A549 (cell line): Measurements from ENCODE around the gene DCUN1D4. TPM values are rescaled to one million over a fixed set of nuclear protein-coding genes. Genes with fewer than 3 reads are reported as not detected.

Experiments used
- ATAC-seq, 2 experiments: fragments of 200-7000 bp in 1 of 2; fragments of >200 bp in 1 of 2; cut with Nextera tagmentation in 1 of 2; cut with Tn5 transposase in 1 of 2; 3 replicates each; pipeline versions ENCODE4 v1.8.0 to v1.9.1; 2018 to 2020; ENCODE audit warnings: mild to moderate bottlenecking in 1 of 2, moderate library complexity in 1 of 2
- CTCF ChIA-PET: fragments of 300-600 bp; sonication (Branson Sonifier 250); formaldehyde crosslinking; extraction: SDS; loops from one replicate; lab custom pipeline; 2021; ENCODE audit warnings: antibody characterized with exemption, inconsistent platforms; lab: Yijun Ruan, JAX
- POLR2A ChIA-PET: fragments of 350-600 bp; formaldehyde crosslinking; extraction: SDS; loops from one replicate; lab custom pipeline; 2021; ENCODE audit warnings: antibody characterized with exemption, inconsistent platforms; lab: Yijun Ruan, JAX
- DNase-seq, 2 experiments: peaks; one replicate each; pipeline versions ENCODE4 v3.0.0 to v3.0.0-alpha.2; 2011 to 2016; ENCODE audit warnings: low read depth in 1 of 2, low spot score in 1 of 2
- FAIRE-seq: peaks from 2 replicates; lab custom pipeline; 2011; peaks lifted over from hg19 to GRCh38; lab: Jason Lieb, UNC
- H3K27ac ChIP-seq, 2 experiments: fragments of >200 bp; sonication (Bioruptor Twin); formaldehyde crosslinking; 3 replicates each; pipeline ENCODE4 v1.5.1; 2016 to 2017
- H3K4me1 ChIP-seq: fragments of >200 bp; sonication (Bioruptor Twin); formaldehyde crosslinking; 3 replicates; pipeline ENCODE4 v1.6.1; 2016
- H3K4me2 ChIP-seq: fragments of >200 bp; sonication (Bioruptor Twin); formaldehyde crosslinking; 3 replicates; pipeline ENCODE4 v1.6.1; 2016
- H3K4me3 ChIP-seq: fragments of >200 bp; sonication (Bioruptor Twin); formaldehyde crosslinking; 3 replicates; pipeline ENCODE4 v1.5.1; 2016
- H3K9me3 ChIP-seq: fragments of >200 bp; sonication (Bioruptor Twin); formaldehyde crosslinking; 3 replicates; pipeline ENCODE4 v1.6.1; 2016
- CBX2 ChIP-seq: fragments of 200-600 bp; sonication (generic); IDR thresholded peaks from 2 replicates; pipeline ENCODE4 v1.6.1; 2016; ENCODE audit warnings: low read depth, mild to moderate bottlenecking, borderline replicate concordance
- E2F6 ChIP-seq: IDR thresholded peaks from 2 replicates; pipeline ENCODE4 v1.6.1; 2012; ENCODE audit warnings: low read depth, borderline replicate concordance
- EHF ChIP-seq: fragments of 250-450 bp; sonication (Bioruptor Pico); IDR thresholded peaks from 2 replicates; pipeline ENCODE4 v1.5.0; 2020; ENCODE audit warnings: mild to moderate bottlenecking
- EHMT2 ChIP-seq: fragments of 200-600 bp; sonication (generic); IDR thresholded peaks from 2 replicates; pipeline ENCODE4 v1.6.1; 2016; ENCODE audit warnings: antibody characterized with exemption, low read depth, mild to moderate bottlenecking, moderate library complexity
- ESRRA ChIP-seq: fragments of 150-350 bp; IDR thresholded peaks from 2 replicates; pipeline ENCODE4 v1.6.1; 2014; ENCODE audit warnings: mild to moderate bottlenecking, low read length, borderline replicate concordance
- FOSL2 ChIP-seq, 2 experiments: fragments of 450-650 bp in 1 of 2; fragments of >200 bp in 1 of 2; sonication (Bioruptor Twin) in 1 of 2; formaldehyde crosslinking; IDR thresholded peaks; 2 replicates each; pipeline versions ENCODE4 v1.5.0 to v1.6.1; 2016 to 2020; ENCODE audit warnings: mild to moderate bottlenecking in 1 of 2, moderate library complexity in 1 of 2
- HOXB13 ChIP-seq: fragments of 250-450 bp; sonication (Bioruptor Pico); IDR thresholded peaks from 2 replicates; pipeline ENCODE4 v1.5.0; 2020; ENCODE audit warnings: low read depth, mild to moderate bottlenecking, moderate library complexity
- JUN ChIP-seq, 2 experiments: fragments of >200 bp; sonication (Bioruptor Twin); formaldehyde crosslinking; IDR thresholded peaks; 2 replicates in 1 of 2; 3 replicates in 1 of 2; pipeline ENCODE4 v1.6.1; 2016 to 2017
- KDM1A ChIP-seq: fragments of 200-600 bp; sonication (generic); IDR thresholded peaks from 2 replicates; pipeline ENCODE4 v1.6.1; 2016; ENCODE audit warnings: low read depth, mild to moderate bottlenecking
- MAFK ChIP-seq: fragments of 450-650 bp; IDR thresholded peaks from 2 replicates; pipeline ENCODE4 v1.6.1; 2014; ENCODE audit not compliant: partially characterized antibody
- PHF8 ChIP-seq: fragments of 200-600 bp; sonication (generic); IDR thresholded peaks from 2 replicates; pipeline ENCODE4 v1.6.1; 2016; ENCODE audit warnings: low read depth, mild to moderate bottlenecking, antibody characterized with exemption, moderate library complexity, borderline replicate concordance
- POLR2A ChIP-seq: IDR thresholded peaks from 2 replicates; pipeline ENCODE4 v1.6.1; 2012; ENCODE audit warnings: mild to moderate bottlenecking, low read length
- POLR2AphosphoS2 ChIP-seq: conservative IDR thresholded peaks from 2 replicates; pipeline ENCODE4 v1.6.1; 2012; ENCODE audit warnings: low read length, improper control_type of control experiment, inconsistent platforms
- RAD21 ChIP-seq, 2 experiments: fragments of >200 bp in 1 of 2; sonication (Bioruptor Twin) in 1 of 2; formaldehyde crosslinking in 1 of 2; IDR thresholded peaks in 1 of 2; conservative IDR thresholded peaks in 1 of 2; 2 replicates in 1 of 2; 3 replicates in 1 of 2; pipeline ENCODE4 v1.6.1; 2012 to 2018; ENCODE audit warnings: inconsistent platforms in 1 of 2
- RFX5 ChIP-seq: fragments of 450-650 bp; IDR thresholded peaks from 2 replicates; pipeline ENCODE4 v1.7.1; 2014; ENCODE audit warnings: antibody characterized with exemption, mild to moderate bottlenecking, moderate library complexity
- SMC3 ChIP-seq: fragments of >200 bp; sonication (Bioruptor Twin); formaldehyde crosslinking; IDR thresholded peaks from 3 replicates; pipeline ENCODE4 v1.6.1; 2018; ENCODE audit warnings: inconsistent platforms
- TFCP2L1 ChIP-seq: fragments of 250-450 bp; sonication (Bioruptor Pico); IDR thresholded peaks from 2 replicates; pipeline ENCODE4 v1.5.0; 2021; ENCODE audit warnings: mild to moderate bottlenecking
- ZFP36 ChIP-seq: fragments of 450-650 bp; IDR thresholded peaks from 2 replicates; pipeline ENCODE4 v1.6.1; 2014; ENCODE audit warnings: borderline replicate concordance; ENCODE audit not compliant: partially characterized antibody
- ZNF302 ChIP-seq: fragments of 250-450 bp; sonication (Bioruptor Pico); IDR thresholded peaks from 2 replicates; pipeline ENCODE4 v1.9.0; 2021; ENCODE audit warnings: inconsistent platforms, mild to moderate bottlenecking, moderate library complexity
- WGBS: methylation state at CpG from one replicate; pipeline ENCODE4 v1.1.6; 2017; ENCODE audit errors: missing lambda C conversion rate; 5-methylcytosine and 5-hydroxymethylcytosine counted together
- polyA plus RNA-seq, 4 experiments: library from polyadenylated mRNA; depleted of rRNA in 3 of 4; stranded (reverse); fragments of >200 nt; fragmentation: RNase III in 1 of 4; extraction: RNeasy Plus Mini Kit Qiagen cat#74134 plus additional on column Dnase treatment in 1 of 4; gene quantifications; 2 replicates in 3 of 4; 3 replicates in 1 of 4; pipeline ENCODE4 v1.2.3, GENCODE V29; 2011 to 2017
- TF ChIP-seq, protein P1 (sequence below): fragments of >200 bp; sonication (Bioruptor Twin); formaldehyde crosslinking; IDR thresholded peaks from 2 replicates; pipeline ENCODE4 v1.6.1; 2016

The DCUN1D4 gene
- polyA plus RNA-seq, 2 of the 4 experiments (the other 2 are of a cell fraction), result 25.2 to 65.0 TPM

GRCh38 chr4:51855751-51856150 lies 12.8 kb downstream of the DCUN1D4 start:
- ChIA-PET POLR2A (no interaction called here), CTCF (no interaction called here)
- Histone ChIP-seq H3K27ac (no peak overlapping the region), H3K4me2 (no peak overlapping the region), H3K9me3 (no peaks in the 10 kb centered on the region), H3K4me1 (peaks cover 42% of the 10 kb centered on the region), H3K4me3 (no peak overlapping the region)
- DNase-seq (no peak), ATAC-seq (no peak), FAIRE-seq (no peak)
- no peak for TF ChIP-seq E2F6
- no peak for TF ChIP-seq EHMT2
- 83% methylated on average over 3 of the region's 3 CpGs for WGBS

- H3K9me3 ChIP-seq, result no peaks in the 10 kb centered on the region
- H3K4me3 ChIP-seq, result no peak overlapping the region
- H3K27ac ChIP-seq, result no peak overlapping the region
- TF ChIP-seq SMC3 (no peak), RFX5 (no peak)
- TF ChIP-seq, all 56 proteins: peak for 0
- DNase-seq (no peak), FAIRE-seq (no peak), ATAC-seq (no peak)
- ChIA-PET CTCF (interaction anchor here (1.0 to 1.3 kb wide), 2 partner anchors 29 to 37 kb away, joined by 3 to 4 read pairs; no protein-coding TSS in a partner anchor), POLR2A (no interaction called here)
- WGBS, result 85% methylated on average over 3 of the region's 3 CpGs
- 0 out of 3 replicates have a peak overlapping the region, but pooled peaks have one; percentile 19 for H3K4me2 ChIP-seq
- peaks cover 16% of the 10 kb centered on the region for H3K4me1 ChIP-seq
These were observed 15.8 kb downstream of the DCUN1D4 start for GRCh38 chr4:51858605-51859202.

DNA sequence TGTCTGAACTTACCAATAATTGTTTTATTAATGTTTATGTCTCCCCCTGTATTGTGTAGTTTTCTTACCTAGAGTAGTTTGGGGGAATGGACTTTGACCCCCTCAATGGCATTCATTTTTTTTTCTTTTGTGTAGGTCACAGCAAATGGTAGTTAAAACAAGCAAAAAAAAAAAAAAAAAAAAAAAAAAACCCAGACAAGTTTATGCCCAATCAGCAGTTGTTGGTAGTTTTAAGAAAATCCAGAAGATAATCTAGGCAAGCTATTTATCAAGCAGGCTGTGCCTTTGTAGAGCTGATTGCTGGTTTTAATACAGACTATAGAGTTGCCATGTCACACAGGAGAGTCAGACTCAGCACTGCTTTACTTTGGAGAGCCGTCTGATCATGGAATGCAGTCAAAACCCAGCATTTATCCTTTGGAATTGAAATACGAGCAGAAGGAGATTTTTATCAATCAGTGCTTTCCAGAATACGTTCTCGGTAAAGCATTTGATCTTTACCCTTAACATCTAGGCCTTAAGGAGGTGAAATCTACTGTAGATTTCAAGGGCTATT lies 16.6 kb downstream of the DCUN1D4 start:
- FAIRE-seq (no peak), DNase-seq (no peak), ATAC-seq (no peak)
- Histone ChIP-seq H3K4me1 (peaks cover 13% of the 10 kb centered on the region; the same call in 2 of the 3 replicates), H3K4me3 (no peak overlapping the region), H3K4me2 (no peak overlapping the region), H3K27ac (no peak overlapping the region), H3K9me3 (no peaks in the 10 kb centered on the region)
- ChIA-PET CTCF (interaction anchor here (1.3 kb wide), 1 partner anchor 29 kb away, joined by 3 read pairs; no protein-coding TSS in a partner anchor), POLR2A (no interaction called here)
- no peak for TF ChIP-seq POLR2A
- no peak for TF ChIP-seq JUN (IDR thresholded peaks at IDR 0.05)
- no peak for TF ChIP-seq PHF8
- TF ChIP-seq MAFK, result peak; percentile 54
- TF ChIP-seq TFCP2L1 (CRISPR knock-in tag), result no peak
- TF ChIP-seq ESRRA, result no peak
- TF ChIP-seq ZNF302 (CRISPR knock-in tag), result no peak
- WGBS, result 92% methylated on average over 4 of the region's 4 CpGs

GRCh38 chr4:51862199-51862598 lies 19.2 kb downstream of the DCUN1D4 start:
- Histone ChIP-seq H3K4me1 (peaks cover 10% of the 10 kb centered on the region; the same call in 1 of the 3 replicates), H3K27ac (no peak overlapping the region), H3K4me3 (no peak overlapping the region), H3K4me2 (no peak overlapping the region)
- CTCF ChIA-PET, result interaction anchor here (0.6 to 1.2 kb wide), 3 partner anchors 11 to 21 kb away, joined by 3 to 4 read pairs (median 4); partner anchors contain the start of gene DCUN1D4
- no peak for ATAC-seq
- no peak for DNase-seq
- TF ChIP-seq EHF (CRISPR knock-in tag), result no peak
- no peak for TF ChIP-seq RAD21 (conservative IDR thresholded peaks at IDR 0.05 in 1 of 2, IDR thresholded peaks at IDR 0.05 in 1 of 2)
- no peak for TF ChIP-seq POLR2A
- no peak for TF ChIP-seq POLR2AphosphoS2
- no peak for TF ChIP-seq HOXB13 (CRISPR knock-in tag)
- no peak for TF ChIP-seq KDM1A
- no peak for TF ChIP-seq FOSL2 (IDR thresholded peaks at IDR 0.05)
- no peak for TF ChIP-seq FOSL2 (CRISPR knock-in tag; IDR thresholded peaks at IDR 0.05)
- TF ChIP-seq ESRRA, result no peak
- TF ChIP-seq CBX2, result no peak
- no peak for TF ChIP-seq ZFP36
- TF ChIP-seq E2F6, result no peak
- no peak for TF ChIP-seq PHF8
- TF ChIP-seq, protein P1, sequence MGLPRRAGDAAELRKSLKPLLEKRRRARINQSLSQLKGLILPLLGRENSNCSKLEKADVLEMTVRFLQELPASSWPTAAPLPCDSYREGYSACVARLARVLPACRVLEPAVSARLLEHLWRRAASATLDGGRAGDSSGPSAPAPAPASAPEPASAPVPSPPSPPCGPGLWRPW, result no peak
- TF ChIP-seq, all 56 proteins: peak for 0
- WGBS, result 100% methylated on average over 1 of the region's 1 CpG
- no peak for FAIRE-seq
- H3K9me3 ChIP-seq, result no peaks in the 10 kb centered on the region
- POLR2A ChIA-PET, result no interaction called here
